HEK293T (cell line): ENCODE data around the gene PRR15.
A peak's percentile ranks its signal among the peaks of the same experiment; 100 is the strongest.
"Not testable (repeated sequence)": the region's sequence is repeated elsewhere in the genome, so short reads cannot be mapped to it uniquely, and the experiment has no call there.

Source experiments
- CTCF ChIA-PET: fragments of 350-600 bp; formaldehyde crosslinking; extraction: SDS; loops from one replicate; lab custom pipeline; 2021; ENCODE audit warnings: antibody characterized with exemption, inconsistent platforms; lab: Yijun Ruan, JAX
- POLR2A ChIA-PET: fragments of 350-600 bp; formaldehyde crosslinking; extraction: SDS; loops from one replicate; lab custom pipeline; 2020; ENCODE audit warnings: antibody characterized with exemption, inconsistent platforms; lab: Yijun Ruan, JAX
- DNase-seq: peaks from one replicate; pipeline ENCODE4 v3.0.0; 2012; ENCODE audit warnings: mixed read lengths; ENCODE audit errors: extremely low spot score
- ARNT ChIP-seq: fragments of 450-650 bp; IDR thresholded peaks from 2 replicates; pipeline ENCODE4 v1.6.1; 2017; ENCODE audit warnings: mild to moderate bottlenecking
- BHLHE40 ChIP-seq: fragments of 450-650 bp; IDR thresholded peaks from 2 replicates; pipeline ENCODE4 v1.6.1; 2016; ENCODE audit warnings: mild to moderate bottlenecking, moderate library complexity, borderline replicate concordance
- CTBP1 ChIP-seq: fragments of 450-650 bp; IDR thresholded peaks from 2 replicates; pipeline ENCODE4 v1.6.1; 2016; ENCODE audit warnings: borderline replicate concordance
- ELF4 ChIP-seq: fragments of 450-650 bp; IDR thresholded peaks from 2 replicates; pipeline ENCODE4 v1.6.1; 2017; ENCODE audit warnings: antibody characterized with exemption
- FOXA1 ChIP-seq: fragments of 450-650 bp; IDR thresholded peaks from 2 replicates; pipeline ENCODE4 v1.6.1; 2016; ENCODE audit warnings: mild to moderate bottlenecking
- FOXK2 ChIP-seq: fragments of 450-650 bp; IDR thresholded peaks from 2 replicates; pipeline ENCODE4 v1.6.1; 2016; ENCODE audit warnings: mild to moderate bottlenecking
- FOXM1 ChIP-seq: fragments of 450-650 bp; IDR thresholded peaks from 2 replicates; pipeline ENCODE4 v1.6.1; 2017; ENCODE audit warnings: mild to moderate bottlenecking, borderline replicate concordance
- HDGF ChIP-seq: fragments of 450-650 bp; IDR thresholded peaks from 2 replicates; pipeline ENCODE4 v1.6.1; 2017; ENCODE audit warnings: antibody characterized with exemption, borderline replicate concordance
- L3MBTL2 ChIP-seq: fragments of 450-650 bp; conservative IDR thresholded peaks from 2 replicates; pipeline ENCODE4 v1.6.1; 2016; ENCODE audit warnings: mild to moderate bottlenecking
- LEF1 ChIP-seq: fragments of 450-650 bp; IDR thresholded peaks from 2 replicates; pipeline ENCODE4 v1.6.1; 2017; ENCODE audit warnings: mild to moderate bottlenecking, borderline replicate concordance
- NFRKB ChIP-seq: fragments of 450-650 bp; IDR thresholded peaks from 2 replicates; pipeline ENCODE4 v1.6.1; 2016; ENCODE audit warnings: mild to moderate bottlenecking, moderate library complexity
- PKNOX1 ChIP-seq: fragments of 450-650 bp; IDR thresholded peaks from 2 replicates; pipeline ENCODE4 v1.6.1; 2016
- SP1 ChIP-seq: fragments of 450-650 bp; IDR thresholded peaks from 2 replicates; pipeline ENCODE4 v1.6.1; 2017
- SUZ12 ChIP-seq: fragments of 450-650 bp; IDR thresholded peaks from 2 replicates; pipeline ENCODE4 v1.6.1; 2016; ENCODE audit warnings: mild to moderate bottlenecking
- TARDBP ChIP-seq: fragments of 450-650 bp; IDR thresholded peaks from 2 replicates; pipeline ENCODE4 v1.6.1; 2016
- ZNF384 ChIP-seq: fragments of 450-650 bp; IDR thresholded peaks from 2 replicates; pipeline ENCODE4 v1.6.1; 2016

The PRR15 gene

GRCh38 chr7:29563590-29564495 lies at the start of gene PRR15:
PRR15 (plus strand) TSS chr7:29563835; CDS start chr7:29566330, 2,495 bp downstream.
- CTCF ChIA-PET = no interaction called here
- POLR2A ChIA-PET = interaction anchor here (0.6 kb wide), 1 partner anchor 21 kb away, joined by 3 read pairs; no protein-coding TSS in a partner anchor
- DNase-seq = peak; percentile 66
- no peak for TF ChIP-seq ELF4
- peak; percentile 54; the same call in 1 of the 2 replicates for TF ChIP-seq L3MBTL2
- peak; percentile 16; the same call in 1 of the 2 replicates for TF ChIP-seq CTBP1

GRCh38 chr7:29516491-29516890 lies 47.1 kb upstream of the PRR15 start:
- ChIA-PET CTCF (no interaction called here), POLR2A (no interaction called here)
- TF ChIP-seq LEF1 (no peak), BHLHE40 (no peak), ARNT (no peak), ELF4 (no peak), TARDBP (no peak)
- DNase-seq = no peak

- CTCF ChIA-PET = no interaction called here
- POLR2A ChIA-PET = no interaction called here
- DNase-seq = no peak
- no peak for TF ChIP-seq FOXK2
- no peak for TF ChIP-seq L3MBTL2
- no peak for TF ChIP-seq ZNF384
- no peak for TF ChIP-seq SUZ12
- TF ChIP-seq TARDBP = no peak
- TF ChIP-seq LEF1 = no peak
- no peak for TF ChIP-seq HDGF
- TF ChIP-seq ELF4 = no peak
- no peak for TF ChIP-seq CTBP1
- no peak for TF ChIP-seq FOXA1
- no peak for TF ChIP-seq SP1
- TF ChIP-seq PKNOX1 = no peak
- no peak for TF ChIP-seq NFRKB
- TF ChIP-seq ARNT = no peak
- TF ChIP-seq FOXM1 = no peak
Measured at GRCh38 chr7:29518616-29519015, 45.0 kb upstream of the PRR15 start.

GRCh38 chr7:29523728-29524127 lies 39.9 kb upstream of the PRR15 start:
- ChIA-PET POLR2A (no interaction called here), CTCF (no interaction called here)
- TF ChIP-seq NFRKB (no peak), FOXK2 (no peak), SP1 (no peak), TARDBP (no peak)
- no peak for DNase-seq

GRCh38 chr7:29527505-29528108 lies 36.0 kb upstream of the PRR15 start:
- ChIA-PET POLR2A (no interaction called here), CTCF (no interaction called here)
- DNase-seq = no peak
- TF ChIP-seq FOXM1 (no peak), L3MBTL2 (no peak)

- POLR2A ChIA-PET, CTCF ChIA-PET, DNase-seq: not testable (repeated sequence)
Measured at GRCh38 chr7:29528526-29528925, 35.1 kb upstream of the PRR15 start.

GRCh38 chr7:29538389-29538788 lies 25.2 kb upstream of the PRR15 start:
- POLR2A ChIA-PET = no interaction called here
- CTCF ChIA-PET = interaction anchor here (1.1 kb wide), 1 partner anchor 13 kb away, joined by 3 read pairs; no protein-coding TSS in a partner anchor
- DNase-seq = no peak
- TF ChIP-seq HDGF (no peak), LEF1 (no peak), SUZ12 (no peak), NFRKB (no peak), L3MBTL2 (no peak)

GRCh38 chr7:29539471-29539870 lies 24.2 kb upstream of the PRR15 start:
- ChIA-PET POLR2A (no interaction called here), CTCF (no interaction called here)
- DNase-seq = no peak
- no peak for TF ChIP-seq NFRKB
- TF ChIP-seq LEF1 = no peak
- TF ChIP-seq BHLHE40 = no peak
- no peak for TF ChIP-seq SUZ12
- no peak for TF ChIP-seq SP1
- TF ChIP-seq CTBP1 = no peak
- no peak for TF ChIP-seq FOXA1
- TF ChIP-seq TARDBP = no peak
- no peak for TF ChIP-seq L3MBTL2
- TF ChIP-seq FOXM1 = no peak
